Measurements from ENCODE around the gene OR52H1. TPM values are rescaled to one million over a fixed set of nuclear protein-coding genes. Genes with fewer than 3 reads are reported as not detected.

OR52H1 gene
- total RNA-seq, 4 donors from 2014 or later = 0.85 to 2.1 TPM; not detected in 2

DNA sequence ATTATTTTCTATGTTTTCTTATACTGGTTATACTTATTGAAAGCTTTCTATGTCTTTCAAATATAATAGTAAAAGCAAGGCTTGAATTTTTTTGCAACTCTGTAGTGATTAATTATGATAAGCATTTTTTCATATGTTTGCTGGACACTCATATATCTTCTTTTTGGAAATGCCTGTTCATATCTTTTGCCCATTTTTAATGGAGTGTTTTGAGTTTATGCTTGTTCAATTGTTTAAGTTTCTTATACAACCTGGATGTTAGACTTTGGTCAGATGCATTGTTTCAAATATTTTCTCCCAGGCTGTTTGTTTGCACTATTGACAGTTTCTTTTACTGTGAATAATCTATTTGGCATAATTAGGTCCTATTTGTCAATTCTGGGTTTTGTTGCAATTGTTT, 11.9 kb downstream of the OR52H1 start:
- Histone ChIP-seq H3K27me3 (no peaks in the 10 kb centered on the region), H3K27ac (no peak overlapping the region), H3K4me1 (no peaks in the 10 kb centered on the region), H3K4me3 (no peak overlapping the region), H3K36me3 (no peaks in the 10 kb centered on the region), H3K9me3 (no peaks in the 10 kb centered on the region)
- TF ChIP-seq, protein P1, sequence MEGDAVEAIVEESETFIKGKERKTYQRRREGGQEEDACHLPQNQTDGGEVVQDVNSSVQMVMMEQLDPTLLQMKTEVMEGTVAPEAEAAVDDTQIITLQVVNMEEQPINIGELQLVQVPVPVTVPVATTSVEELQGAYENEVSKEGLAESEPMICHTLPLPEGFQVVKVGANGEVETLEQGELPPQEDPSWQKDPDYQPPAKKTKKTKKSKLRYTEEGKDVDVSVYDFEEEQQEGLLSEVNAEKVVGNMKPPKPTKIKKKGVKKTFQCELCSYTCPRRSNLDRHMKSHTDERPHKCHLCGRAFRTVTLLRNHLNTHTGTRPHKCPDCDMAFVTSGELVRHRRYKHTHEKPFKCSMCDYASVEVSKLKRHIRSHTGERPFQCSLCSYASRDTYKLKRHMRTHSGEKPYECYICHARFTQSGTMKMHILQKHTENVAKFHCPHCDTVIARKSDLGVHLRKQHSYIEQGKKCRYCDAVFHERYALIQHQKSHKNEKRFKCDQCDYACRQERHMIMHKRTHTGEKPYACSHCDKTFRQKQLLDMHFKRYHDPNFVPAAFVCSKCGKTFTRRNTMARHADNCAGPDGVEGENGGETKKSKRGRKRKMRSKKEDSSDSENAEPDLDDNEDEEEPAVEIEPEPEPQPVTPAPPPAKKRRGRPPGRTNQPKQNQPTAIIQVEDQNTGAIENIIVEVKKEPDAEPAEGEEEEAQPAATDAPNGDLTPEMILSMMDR (IDR thresholded peaks at IDR 0.05) = no peak
- no peak for TF ChIP-seq POLR2A (IDR thresholded peaks at IDR 0.05)
- TF ChIP-seq POLR2AphosphoS5 (IDR thresholded peaks at IDR 0.05) = no peak
- no peak for TF ChIP-seq EP300 (IDR thresholded peaks at IDR 0.05)
- no peak for DNase-seq (ENCODE audit: low spot score in 2 of 2)

DNA sequence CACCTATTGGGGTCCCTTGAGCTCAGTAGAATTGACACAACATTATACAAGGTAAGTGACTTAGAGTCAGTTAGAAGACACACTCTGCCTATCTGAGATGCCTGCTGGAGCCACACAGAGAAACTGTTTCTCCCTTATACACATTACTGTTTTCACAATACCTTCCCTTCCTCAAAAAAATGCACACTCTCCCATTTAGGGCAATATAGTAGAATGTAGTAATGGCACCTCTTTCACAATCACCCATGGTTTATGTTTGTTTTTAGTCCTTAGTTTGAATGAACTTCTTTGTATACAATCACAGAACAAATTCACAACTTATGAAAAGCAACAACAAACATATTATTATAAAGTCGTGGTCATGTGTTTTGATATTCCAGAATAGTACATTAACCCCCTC, 14.3 kb downstream of the OR52H1 start:
- 73% methylated on average over 1 of the region's 1 CpG for WGBS
- no peak for DNase-seq (ENCODE audit: low spot score in 2 of 2)
- Histone ChIP-seq H3K36me3 (no peaks in the 10 kb centered on the region), H3K27me3 (no peaks in the 10 kb centered on the region), H3K4me1 (no peaks in the 10 kb centered on the region), H3K9me3 (no peaks in the 10 kb centered on the region), H3K27ac (no peak overlapping the region), H3K4me3 (no peak overlapping the region)
- no peak for TF ChIP-seq EP300 (IDR thresholded peaks at IDR 0.05)
- no peak for TF ChIP-seq POLR2AphosphoS5 (IDR thresholded peaks at IDR 0.05)
- no peak for TF ChIP-seq POLR2A (IDR thresholded peaks at IDR 0.05)
- TF ChIP-seq, protein P1 (IDR thresholded peaks at IDR 0.05) = no peak

GRCh38 chr11:5531053-5531831, 17.1 kb downstream of the OR52H1 start:
- no peaks in the 10 kb centered on the region for H3K36me3 ChIP-seq
- H3K9me3 ChIP-seq = no peaks in the 10 kb centered on the region
- H3K27ac ChIP-seq = no peak overlapping the region
- 77% methylated on average over 2 of the region's 2 CpGs for WGBS
- no peak overlapping the region for H3K4me3 ChIP-seq
- no peaks in the 10 kb centered on the region for H3K27me3 ChIP-seq
- TF ChIP-seq, protein P1 (IDR thresholded peaks at IDR 0.05) = no peak
- TF ChIP-seq POLR2AphosphoS5 (IDR thresholded peaks at IDR 0.05) (no peak), EP300 (IDR thresholded peaks at IDR 0.05) (no peak)
- H3K4me1 ChIP-seq = no peaks in the 10 kb centered on the region
- DNase-seq (ENCODE audit: low spot score in 2 of 2) = no peak

DNA sequence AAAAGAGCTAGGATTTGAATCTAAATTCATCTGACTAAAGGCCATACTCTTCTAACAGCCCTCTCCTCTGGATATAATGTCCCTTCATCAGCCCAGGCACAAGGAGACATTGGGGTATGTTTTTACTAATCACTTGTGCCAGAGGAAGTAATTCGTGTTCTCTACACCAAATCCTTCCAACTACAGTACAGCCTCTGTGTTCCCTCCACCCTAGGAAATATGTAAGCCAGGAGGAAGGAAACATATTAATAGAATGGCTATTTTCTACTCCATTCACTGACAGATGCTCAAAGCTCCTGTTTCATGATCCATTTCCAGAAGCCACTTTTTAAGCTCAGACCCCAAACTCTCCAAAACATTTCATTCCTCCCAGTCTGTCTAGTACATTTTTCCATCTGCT, 19.8 kb downstream of the OR52H1 start:
- TF ChIP-seq POLR2A (IDR thresholded peaks at IDR 0.05) (no peak), POLR2AphosphoS5 (IDR thresholded peaks at IDR 0.05) (no peak), EP300 (IDR thresholded peaks at IDR 0.05) (no peak)
- TF ChIP-seq, protein P1 (IDR thresholded peaks at IDR 0.05) = no peak
- no peak overlapping the region for H3K4me3 ChIP-seq
- no peak overlapping the region for H3K27ac ChIP-seq
- WGBS = 36% methylated on average over 1 of the region's 1 CpG
- H3K9me3 ChIP-seq = no peaks in the 10 kb centered on the region
- no peaks in the 10 kb centered on the region for H3K36me3 ChIP-seq
- DNase-seq (ENCODE audit: low spot score in 2 of 2) = no peak
- no peaks in the 10 kb centered on the region for H3K27me3 ChIP-seq
- no peaks in the 10 kb centered on the region for H3K4me1 ChIP-seq

GRCh38 chr11:5527716-5528115, 20.6 kb downstream of the OR52H1 start:
- WGBS = 80% methylated on average over 1 of the region's 5 CpGs
- no peak for TF ChIP-seq EP300 (IDR thresholded peaks at IDR 0.05)
- no peak for TF ChIP-seq POLR2A (IDR thresholded peaks at IDR 0.05)
- TF ChIP-seq POLR2AphosphoS5 (IDR thresholded peaks at IDR 0.05) = no peak
- TF ChIP-seq, protein P1 (IDR thresholded peaks at IDR 0.05) = no peak
- DNase-seq (ENCODE audit: low spot score in 2 of 2) = no peak
- Histone ChIP-seq H3K27ac (no peak overlapping the region), H3K4me3 (no peak overlapping the region), H3K9me3 (no peaks in the 10 kb centered on the region), H3K27me3 (no peaks in the 10 kb centered on the region), H3K36me3 (no peaks in the 10 kb centered on the region), H3K4me1 (no peaks in the 10 kb centered on the region)
